DMS79 (cell line): ENCODE data around the gene MYOM1.

Experiments used
- DNase-seq: peaks from one replicate; lab custom pipeline; 2025; lab: John Stamatoyannopoulos, UW

Gene MYOM1

GRCh38 chr18:3219631-3220335 is at the start of gene MYOM1:
TSS of gene MYOM1 (minus strand) at chr18:3219968. CDS start at chr18:3215223, 4,745 bp downstream.
- no peak for DNase-seq

DNA sequence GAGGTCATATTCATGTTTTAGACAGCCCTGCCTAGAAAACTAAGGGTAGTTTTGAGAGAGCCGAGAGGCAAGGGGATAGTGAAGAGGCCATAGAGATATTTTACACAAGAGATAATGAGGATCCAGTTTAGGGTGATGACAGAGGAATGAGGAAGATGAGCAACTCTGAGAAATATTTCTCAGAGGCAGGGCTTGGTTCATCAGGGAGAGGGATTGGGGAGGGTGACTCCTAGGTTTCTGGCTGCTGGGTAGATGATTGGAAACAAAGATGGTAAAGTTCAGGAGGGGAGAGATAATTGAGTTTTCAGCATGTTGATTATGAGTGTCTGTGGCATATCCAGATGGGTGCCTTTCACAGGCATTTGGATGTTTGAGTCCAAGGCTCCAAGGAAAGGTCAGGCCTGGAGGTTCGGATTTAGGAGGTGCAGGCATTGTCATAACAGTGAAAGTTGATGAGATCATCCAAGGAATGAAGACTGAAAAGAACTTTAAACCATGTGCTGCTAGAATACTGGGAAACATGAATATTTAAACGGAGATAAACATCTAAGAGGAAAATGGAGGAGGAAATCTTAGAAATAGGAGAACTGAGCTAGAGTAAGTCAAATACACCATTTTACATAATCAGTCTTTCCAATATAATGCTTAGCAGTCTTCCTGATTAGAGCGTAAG is 49.6 kb upstream of the MYOM1 start:
- DNase-seq, result no peak

DNA sequence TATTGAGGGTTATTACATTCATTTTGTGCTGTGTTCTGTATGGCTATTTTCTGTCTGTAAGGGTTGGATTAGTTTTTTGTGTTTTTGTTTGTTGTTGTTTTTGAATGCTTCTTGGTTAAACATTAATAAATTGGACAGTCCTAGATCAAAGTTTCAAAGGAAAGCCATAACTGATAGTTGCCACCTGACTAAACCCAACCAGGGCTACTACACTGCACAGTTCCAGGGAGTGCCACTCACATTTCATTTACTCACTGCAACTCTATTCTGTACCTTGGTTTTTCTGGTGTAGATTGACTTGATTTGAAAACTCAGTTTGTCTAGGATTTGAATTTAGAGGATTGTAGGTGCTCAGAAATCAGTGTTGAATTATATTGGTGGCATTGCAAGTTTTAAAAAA is 48.5 kb upstream of the MYOM1 start:
- DNase-seq, result no peak

- DNase-seq, result no peak
Observed at GRCh38 chr18:3266062-3266608, 46.4 kb upstream of the MYOM1 start.

GRCh38 chr18:3265564-3266033 is 45.8 kb upstream of the MYOM1 start:
- no peak for DNase-seq

GRCh38 chr18:3264362-3264761 is 44.6 kb upstream of the MYOM1 start:
- DNase-seq, result no peak

DNA sequence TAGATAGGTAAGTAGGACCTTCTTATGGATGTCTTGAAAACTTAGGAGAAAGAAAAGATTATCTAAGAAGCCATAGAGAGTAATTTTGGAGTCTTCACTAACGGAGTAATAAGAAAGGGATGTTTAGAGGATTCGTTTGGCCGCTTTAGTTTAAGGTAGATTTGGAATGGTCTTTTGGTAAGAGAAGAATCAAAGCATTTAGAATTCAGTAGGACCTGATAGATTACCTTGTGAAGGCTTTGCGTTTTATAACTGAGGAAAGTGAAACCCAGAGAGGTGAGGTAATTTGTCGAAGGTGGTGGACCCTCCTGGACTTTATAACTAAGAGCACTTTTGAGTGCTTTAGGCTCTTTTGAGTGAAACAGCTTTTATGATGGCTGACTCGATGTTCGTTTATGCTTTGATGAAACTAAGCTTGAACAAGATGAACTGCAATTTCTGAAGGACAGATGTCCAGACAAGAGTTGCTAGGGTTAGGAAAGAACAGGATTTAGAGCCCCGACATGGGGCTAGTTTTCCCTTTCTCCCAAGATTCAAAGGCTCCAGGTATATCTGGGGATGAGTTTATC is 43.4 kb upstream of the MYOM1 start:
- DNase-seq, result no peak

DNA sequence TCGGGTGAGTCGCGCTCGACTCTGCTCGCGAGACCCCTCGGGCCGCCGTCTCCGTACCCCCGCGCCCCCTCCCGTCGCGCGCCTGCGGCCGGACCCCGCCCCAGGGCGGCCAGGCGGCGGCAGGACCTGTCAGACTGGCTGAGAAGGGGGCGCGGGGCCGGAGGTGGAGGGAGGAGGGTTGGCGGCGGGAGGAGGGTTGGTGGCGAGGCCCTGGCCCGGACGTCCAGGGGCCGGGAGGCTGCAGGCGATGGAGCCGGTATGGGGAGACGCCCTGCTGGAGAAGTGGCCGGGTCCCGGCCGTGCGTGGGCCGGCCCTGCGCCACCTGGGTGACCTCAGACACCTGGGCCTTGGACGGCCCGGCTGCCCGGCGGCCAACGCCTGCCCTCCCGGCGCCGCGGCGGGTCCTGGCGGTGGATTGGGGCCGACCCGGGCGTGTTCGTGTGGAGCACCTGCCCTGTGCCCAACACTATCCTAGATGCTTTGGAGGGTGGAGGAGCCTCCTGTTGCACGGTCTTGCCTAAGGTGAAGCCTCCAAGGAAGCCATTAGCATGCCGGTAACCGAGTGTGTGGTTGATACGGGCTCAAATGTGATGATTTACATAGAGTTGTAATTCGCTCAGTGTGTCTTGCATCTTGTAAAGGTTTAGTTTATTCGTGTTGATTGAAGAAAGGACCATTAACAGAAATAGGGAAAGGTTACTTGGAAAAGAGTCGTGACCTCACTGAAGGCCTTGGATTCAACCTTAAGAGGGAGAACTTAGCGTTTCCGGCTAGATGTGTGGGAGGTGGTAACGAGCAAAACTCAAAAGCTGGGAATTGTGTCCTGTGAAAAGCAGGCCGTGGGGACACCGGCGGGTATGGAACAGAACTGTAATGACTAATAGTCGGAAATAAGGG is 42.7 kb upstream of the MYOM1 start:
- DNase-seq, result no peak

DNA sequence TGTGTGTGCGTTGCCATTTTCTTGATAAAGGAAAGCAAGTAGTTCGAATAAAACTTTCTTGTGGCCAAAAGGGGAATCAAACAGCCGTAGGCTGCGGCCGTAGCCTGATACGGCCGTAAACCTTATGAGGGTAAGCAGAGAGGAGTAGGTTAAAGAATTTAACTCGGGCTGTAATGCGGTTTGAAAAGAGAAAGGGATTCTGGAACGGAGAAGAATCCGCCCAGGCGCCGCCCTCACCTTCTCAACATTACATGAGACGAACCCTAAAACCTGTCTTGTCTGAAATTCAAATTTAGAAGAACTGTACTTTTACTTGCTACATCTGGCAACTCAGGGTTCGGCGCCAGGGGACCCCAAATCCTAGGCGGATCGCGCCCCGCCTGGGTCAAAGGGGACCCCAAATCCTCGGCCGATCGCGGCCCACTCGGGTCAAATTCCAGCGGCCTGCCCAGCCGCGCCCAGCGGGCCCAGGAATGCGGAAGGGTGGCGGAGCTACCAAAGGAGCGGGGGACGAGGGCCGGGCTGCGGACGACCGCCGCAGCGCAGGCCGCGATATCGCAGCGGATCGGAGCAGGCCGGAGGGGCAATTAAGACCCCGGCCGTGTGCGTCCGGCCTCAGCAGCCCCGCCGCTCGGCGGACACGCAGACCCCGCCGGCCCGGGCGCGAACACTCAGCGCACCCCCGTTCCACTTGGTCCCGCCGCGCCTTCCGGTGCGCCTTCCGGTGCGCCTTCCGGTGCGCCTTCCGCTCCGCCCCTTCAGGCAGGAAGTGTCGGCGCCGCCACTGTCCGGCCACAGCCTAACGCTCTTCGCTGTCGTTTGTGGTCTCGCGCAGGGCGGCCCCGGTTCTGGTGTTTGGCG is 41.8 kb upstream of the MYOM1 start, which contains the start of gene MYL12B:
TSS of gene MYL12B (plus strand) at position 761 of the 861 bp plus-strand sequence. CDS start 10,766 bp downstream, outside the sequence.
- peak; percentile 66 for DNase-seq

DNA sequence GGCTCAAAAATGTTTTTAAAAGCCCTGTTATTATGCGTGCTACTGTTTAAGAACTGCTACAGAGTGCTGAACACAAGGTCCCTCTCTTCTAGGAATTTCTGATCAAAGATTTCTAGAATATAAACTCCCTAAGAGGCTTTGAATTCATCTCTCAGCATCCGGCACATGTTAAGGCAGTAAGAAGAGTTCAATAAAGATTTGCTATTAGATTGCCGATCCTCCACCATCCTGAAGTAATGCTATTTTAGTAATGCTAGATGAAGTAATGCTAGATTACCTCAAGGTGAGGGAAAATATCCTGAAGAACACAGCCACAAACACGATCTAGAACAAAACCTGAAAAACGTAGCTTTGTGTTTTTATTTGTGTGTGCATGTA is 41.2 kb upstream of the MYOM1 start:
- DNase-seq, result no peak

DNA sequence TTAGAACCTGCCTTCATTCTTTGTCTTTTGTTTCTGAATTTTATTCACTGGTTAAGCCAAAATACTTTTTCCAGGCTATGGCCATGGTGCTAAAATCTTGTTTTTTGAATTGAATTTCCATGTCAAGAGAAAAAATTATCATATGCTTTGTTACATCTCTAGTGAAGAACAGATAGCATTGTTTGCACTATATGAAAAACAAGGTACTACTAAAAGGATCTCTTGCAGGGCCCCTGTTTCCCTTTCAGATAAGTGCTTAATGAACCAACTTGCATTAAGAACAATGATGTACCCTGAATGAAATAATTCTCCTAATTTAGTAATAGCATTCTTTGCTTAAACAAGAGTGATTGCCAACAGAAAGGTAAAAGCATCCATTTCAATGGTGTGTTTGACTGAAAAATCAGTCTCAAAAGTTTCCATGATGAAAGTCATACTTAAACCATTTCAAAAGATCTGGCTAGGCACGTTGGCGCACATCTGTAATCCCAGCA is 37.9 kb upstream of the MYOM1 start:
- DNase-seq, result no peak

GRCh38 chr18:3256693-3257626 is 37.2 kb upstream of the MYOM1 start:
- DNase-seq, result no peak

DNA sequence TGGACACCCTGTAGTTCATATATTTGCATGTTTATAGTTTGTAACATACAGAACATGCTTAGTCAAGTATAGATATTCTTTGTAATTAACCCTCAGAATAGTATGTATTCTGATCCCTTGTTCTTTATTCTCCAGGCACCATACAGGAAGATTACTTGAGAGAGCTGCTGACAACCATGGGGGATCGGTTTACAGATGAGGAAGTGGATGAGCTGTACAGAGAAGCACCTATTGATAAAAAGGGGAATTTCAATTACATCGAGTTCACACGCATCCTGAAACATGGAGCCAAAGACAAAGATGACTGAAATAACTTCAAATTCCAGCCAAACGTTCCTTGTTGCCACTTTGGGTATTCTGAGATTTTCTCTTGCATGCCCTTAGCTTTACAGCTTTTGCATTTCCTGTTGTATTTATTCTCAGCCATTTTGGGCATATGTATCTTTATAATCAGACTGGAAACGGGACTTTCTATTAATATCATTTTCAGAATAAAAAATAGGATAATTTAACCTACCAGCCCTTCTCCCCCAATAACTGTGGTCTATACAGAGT is 35.9 kb upstream of the MYOM1 start:
- no peak for DNase-seq

- DNase-seq, result no peak
Observed at GRCh38 chr18:3254725-3255124, 35.0 kb upstream of the MYOM1 start.

DNA sequence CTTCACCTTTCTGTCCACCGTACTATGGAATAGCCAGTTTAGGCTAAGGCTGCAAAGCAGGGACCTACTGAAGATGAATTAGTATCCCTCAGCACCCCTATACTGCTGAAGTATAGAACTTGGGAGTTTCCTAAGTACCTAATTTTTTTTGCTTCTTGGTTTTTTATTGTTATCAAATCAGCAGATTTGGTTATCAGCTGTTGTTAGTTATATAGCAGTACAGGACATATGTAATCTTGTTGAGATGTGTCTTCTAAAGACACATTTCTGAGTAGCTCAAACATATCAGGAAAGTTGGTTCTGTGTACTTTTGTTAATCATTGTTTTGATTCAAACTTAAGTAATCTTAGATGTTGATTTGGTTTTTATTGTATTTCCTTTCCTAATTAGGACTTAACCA is 33.1 kb upstream of the MYOM1 start:
- DNase-seq, result no peak

DNA sequence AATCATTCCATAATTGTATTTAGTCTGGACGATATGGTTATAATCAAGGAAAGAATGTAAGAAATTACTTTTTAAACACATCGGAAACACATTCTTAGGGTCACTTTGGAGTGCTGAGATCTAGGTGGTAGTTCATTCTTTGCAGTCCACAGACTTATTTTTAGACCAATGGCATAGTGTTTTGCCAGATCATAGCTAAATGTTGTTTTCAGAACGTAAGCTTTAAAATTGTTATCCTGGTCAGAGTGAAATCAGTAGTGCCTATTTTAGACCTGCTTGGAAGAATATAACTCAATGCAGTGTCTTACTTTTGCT is 32.2 kb upstream of the MYOM1 start:
- no peak for DNase-seq

DNA sequence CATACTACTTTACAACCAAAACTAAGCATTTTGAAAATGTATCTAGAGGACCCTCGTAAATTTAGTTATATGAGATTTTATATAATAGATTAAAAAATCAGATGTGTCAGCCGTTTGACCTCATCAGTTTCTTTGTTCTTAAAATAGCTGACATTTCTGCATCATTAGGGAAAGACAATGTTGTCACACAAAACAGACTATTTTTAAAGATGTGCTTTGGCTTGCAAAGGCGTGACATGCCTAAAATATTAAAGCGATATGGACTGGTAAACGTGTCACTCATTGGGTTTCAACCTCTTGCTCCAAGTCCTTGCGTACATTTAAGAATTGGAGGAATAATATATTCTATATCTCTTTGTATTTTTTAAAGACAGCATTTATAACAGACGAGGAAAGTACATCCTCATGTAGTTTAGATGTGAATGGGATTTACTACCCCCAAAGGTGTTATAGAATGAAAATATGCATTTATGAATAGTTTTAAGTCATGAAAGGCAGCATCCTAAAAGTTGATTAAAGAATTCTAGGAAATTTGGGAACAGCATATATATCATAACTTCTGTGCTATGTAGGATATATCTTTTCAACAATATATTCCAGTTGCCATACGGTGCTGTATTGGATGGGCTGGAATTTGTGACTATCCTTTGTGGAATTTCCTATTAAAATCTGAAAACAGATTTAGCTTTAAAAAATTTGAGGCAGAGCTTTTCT is 31.6 kb upstream of the MYOM1 start:
- no peak for DNase-seq

DNA sequence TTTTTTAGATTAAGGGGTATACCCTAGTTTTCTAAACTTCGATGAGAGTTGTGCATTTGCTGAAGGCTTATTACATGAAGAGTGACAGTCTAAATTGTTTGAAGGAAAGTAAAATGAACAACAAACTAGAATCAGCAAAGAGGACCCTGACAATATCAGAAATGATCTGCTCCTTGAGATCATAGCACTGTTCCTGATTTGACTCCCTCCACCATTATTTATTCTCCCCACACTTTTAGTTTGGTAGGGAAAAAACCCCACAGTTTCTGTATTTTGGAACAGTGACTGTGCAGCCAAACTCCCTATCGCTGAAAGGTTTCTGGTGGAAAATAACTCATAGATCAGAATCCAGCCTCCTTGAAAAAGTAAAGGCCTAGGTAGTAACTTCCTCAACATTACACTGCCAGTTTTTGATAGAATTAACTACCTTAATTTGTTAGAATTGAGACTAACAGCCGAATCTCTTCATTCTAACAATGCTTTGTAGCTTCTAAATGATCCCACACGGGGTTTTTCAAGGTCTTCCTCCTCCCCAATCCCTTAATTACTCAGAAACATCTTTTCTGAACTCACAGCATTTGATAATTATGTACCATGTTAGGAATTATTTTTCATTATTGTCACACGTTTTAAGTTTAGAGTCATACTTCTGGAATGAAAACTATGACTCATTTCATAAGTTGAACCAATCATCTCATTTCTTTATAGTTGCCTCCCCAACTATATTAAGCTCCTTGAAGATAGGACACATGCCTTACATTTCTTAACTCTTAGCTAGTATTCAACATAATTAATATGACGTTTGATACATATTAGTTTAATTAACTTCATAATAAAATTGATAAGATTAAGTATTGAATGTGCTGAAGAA is 30.7 kb upstream of the MYOM1 start:
- no peak for DNase-seq
